SU-DHL-6 (cell line): ENCODE results near the gene AATF.

Source experiments
- H2AFZ ChIP-seq: fragments of 200-600 bp; sonication (generic); 2 replicates; pipeline ENCODE4 v1.6.1; 2014; ENCODE audit warnings: low read depth, mild to moderate bottlenecking, moderate library complexity, mixed read lengths, antibody characterized with exemption, low read length; ENCODE audit not compliant: severe bottlenecking
- H3F3A ChIP-seq: fragments of 200-600 bp; shearing (Covaris generic); 2 replicates; pipeline ENCODE4 v1.6.0; 2016; ENCODE audit warnings: antibody characterized with exemption, mild to moderate bottlenecking; ENCODE audit not compliant: insufficient read depth
- H3K27ac ChIP-seq: fragments of 200-600 bp; sonication (generic); 2 replicates; pipeline ENCODE4 v1.5.1; 2016; ENCODE audit warnings: low read depth, mild to moderate bottlenecking, low read length, moderate library complexity, mixed read lengths
- H3K27me3 ChIP-seq: fragments of 200-600 bp; sonication (generic), shearing (Covaris generic); 2 replicates; pipeline ENCODE4 v1.6.0; 2014; ENCODE audit warnings: mild to moderate bottlenecking, low read length
- H3K36me3 ChIP-seq: fragments of 200-600 bp; sonication (generic); 2 replicates; pipeline ENCODE4 v1.6.1; 2014; ENCODE audit warnings: mild to moderate bottlenecking, low read length, mixed read lengths
- H3K4me2 ChIP-seq: fragments of 300-600, 200-600 bp; shearing (Covaris generic), sonication (generic); 2 replicates; pipeline ENCODE4 v1.6.0; 2014; ENCODE audit warnings: low read length, low read depth, mild to moderate bottlenecking; ENCODE audit not compliant: poor library complexity, severe bottlenecking
- H3K4me3 ChIP-seq: fragments of 200-600 bp; sonication (generic); 2 replicates; pipeline ENCODE4 v1.5.1; 2014; ENCODE audit warnings: antibody characterized with exemption, low read length, mild to moderate bottlenecking, mixed read lengths; ENCODE audit not compliant: insufficient read depth, poor library complexity, severe bottlenecking
- H3K79me2 ChIP-seq: fragments of 200-600 bp; sonication (generic); 2 replicates; pipeline ENCODE4 v1.6.1; 2014; ENCODE audit warnings: mild to moderate bottlenecking, low read length, moderate library complexity; ENCODE audit not compliant: insufficient read depth
- H3K9ac ChIP-seq: fragments of 200-600 bp; sonication (generic); 2 replicates; pipeline ENCODE4 v1.7.0; 2014; ENCODE audit warnings: mild to moderate bottlenecking, low read length
- H3K9me2 ChIP-seq: fragments of 200-600 bp; sonication (generic); replicated peaks from 2 replicates; pipeline ENCODE4 v1.6.1; 2014; ENCODE audit warnings: low read length; ENCODE audit not compliant: insufficient read depth
- H3K9me3 ChIP-seq: fragments of 200-600 bp; sonication (generic); 2 replicates; pipeline ENCODE4 v1.6.1; 2014; ENCODE audit warnings: low read length, mixed read lengths; ENCODE audit not compliant: insufficient read depth
- H4K20me1 ChIP-seq: fragments of 200-600 bp; sonication (generic); 2 replicates; pipeline ENCODE4 v1.6.1; 2014; ENCODE audit warnings: low read depth, mild to moderate bottlenecking, antibody characterized with exemption, low read length, moderate library complexity, mixed read lengths
- CTCF ChIP-seq: fragments of 200-600 bp; sonication (generic); IDR thresholded peaks from one replicate; pipeline ENCODE4 v1.5.1; 2017; ENCODE audit warnings: antibody characterized with exemption, mild to moderate bottlenecking, low read length, moderate library complexity; ENCODE audit not compliant: insufficient read depth, poor library complexity, severe bottlenecking
- EZH2phosphoT487 ChIP-seq: fragments of 200-600 bp; sonication (generic), shearing (Covaris generic); conservative IDR thresholded peaks from 2 replicates; pipeline ENCODE4 v1.6.1; 2018; ENCODE audit warnings: mild to moderate bottlenecking, antibody characterized with exemption, low read length, moderate library complexity, mixed read lengths

The AATF gene

GRCh38 chr17:36939052-36939801 is 9.5 kb upstream of the AATF start:
- H3K27ac ChIP-seq, result no peak overlapping the region
- no peak overlapping the region for H2AFZ ChIP-seq
- H3K36me3 ChIP-seq, result no peaks in the 10 kb centered on the region
- H3K4me3 ChIP-seq, result no peak overlapping the region
- TF ChIP-seq CTCF (no peak), EZH2phosphoT487 (no peak)
- no peaks in the 10 kb centered on the region for H3K27me3 ChIP-seq
- no peaks in the 10 kb centered on the region for H4K20me1 ChIP-seq
- no peak overlapping the region for H3K4me2 ChIP-seq
- no peaks in the 10 kb centered on the region for H3K79me2 ChIP-seq
- no peaks in the 10 kb centered on the region for H3F3A ChIP-seq
- no peak overlapping the region for H3K9ac ChIP-seq
- H3K9me3 ChIP-seq, result no peaks in the 10 kb centered on the region
- no peaks in the 10 kb centered on the region for H3K9me2 ChIP-seq

DNA sequence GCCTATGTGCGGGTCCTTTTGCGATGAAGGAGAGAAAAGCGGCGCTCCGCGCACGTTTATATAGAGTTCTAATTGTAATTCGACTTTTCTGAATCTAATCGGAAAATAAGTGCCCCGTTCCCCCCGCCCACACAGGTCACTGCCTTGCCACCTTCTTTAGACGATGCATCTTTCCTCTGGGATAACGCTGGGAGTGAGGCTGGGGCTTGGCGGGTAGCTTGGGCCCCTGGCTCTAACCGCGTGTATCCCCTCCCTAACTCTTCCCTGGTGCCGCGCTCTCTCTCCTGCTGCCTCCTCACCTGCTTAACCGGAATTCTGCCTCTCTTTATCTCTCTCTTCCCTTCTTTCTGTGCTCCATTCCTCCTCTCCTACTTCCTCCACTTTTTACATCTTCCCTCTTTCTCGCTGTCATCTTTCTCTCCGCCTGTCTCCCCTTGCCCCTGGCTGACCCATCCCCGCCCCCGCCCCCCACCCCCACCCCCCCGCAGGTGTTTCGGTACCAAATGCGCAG is 8.9 kb upstream of the AATF start:
- H3K9me2 ChIP-seq, result no peaks in the 10 kb centered on the region
- H3K4me2 ChIP-seq, result no peak overlapping the region
- H3K27me3 ChIP-seq, result no peaks in the 10 kb centered on the region
- H2AFZ ChIP-seq, result no peak overlapping the region
- H3K36me3 ChIP-seq, result no peaks in the 10 kb centered on the region
- H3F3A ChIP-seq, result no peaks in the 10 kb centered on the region
- H3K79me2 ChIP-seq, result no peaks in the 10 kb centered on the region
- H3K9ac ChIP-seq, result no peak overlapping the region
- H3K9me3 ChIP-seq, result no peaks in the 10 kb centered on the region
- H3K4me3 ChIP-seq, result no peak overlapping the region
- no peak overlapping the region for H3K27ac ChIP-seq
- H4K20me1 ChIP-seq, result no peaks in the 10 kb centered on the region
- TF ChIP-seq EZH2phosphoT487 (no peak), CTCF (no peak)

DNA sequence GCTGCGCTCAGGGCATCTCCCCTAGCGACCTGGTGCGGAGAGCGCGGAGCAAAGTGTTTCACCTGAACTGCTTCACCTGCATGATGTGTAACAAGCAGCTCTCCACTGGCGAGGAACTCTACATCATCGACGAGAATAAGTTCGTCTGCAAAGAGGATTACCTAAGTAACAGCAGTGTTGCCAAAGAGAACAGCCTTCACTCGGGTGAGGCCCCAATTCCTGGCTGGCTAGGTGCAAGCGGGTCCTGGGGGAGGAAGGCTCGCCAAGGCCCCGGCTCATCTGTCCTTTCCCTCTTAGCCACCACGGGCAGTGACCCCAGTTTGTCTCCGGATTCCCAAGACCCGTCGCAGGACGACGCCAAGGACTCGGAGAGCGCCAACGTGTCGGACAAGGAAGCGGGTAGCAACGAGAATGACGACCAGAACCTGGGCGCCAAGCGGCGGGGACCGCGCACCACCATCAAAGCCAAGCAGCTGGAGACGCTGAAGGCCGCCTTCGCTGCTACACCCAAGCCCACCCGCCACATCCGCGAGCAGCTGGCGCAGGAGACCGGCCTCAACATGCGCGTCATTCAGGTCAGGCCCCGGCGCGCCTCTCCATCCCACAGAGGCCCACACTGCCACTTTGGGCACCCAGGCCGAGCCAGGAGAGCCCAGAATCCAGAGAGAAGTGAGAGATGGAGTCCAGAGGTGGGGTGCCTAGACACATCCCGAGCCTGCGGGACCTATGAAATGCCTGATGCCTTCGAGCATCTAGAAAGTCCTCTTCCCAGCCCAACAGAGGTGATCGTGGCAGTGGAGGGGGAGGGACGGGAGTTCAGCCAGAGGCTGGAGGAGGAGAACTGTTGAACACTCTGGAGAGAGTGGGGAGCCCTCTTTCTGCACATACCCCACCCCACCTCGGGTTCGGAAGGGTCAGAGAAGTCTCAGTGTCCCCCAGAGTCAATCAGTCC is 8.2 kb upstream of the AATF start:
- Histone ChIP-seq H3F3A (no peaks in the 10 kb centered on the region), H3K9me3 (no peaks in the 10 kb centered on the region), H3K9ac (no peak overlapping the region), H3K9me2 (no peaks in the 10 kb centered on the region), H3K4me3 (no peak overlapping the region), H3K36me3 (no peaks in the 10 kb centered on the region), H4K20me1 (no peaks in the 10 kb centered on the region), H3K27me3 (no peaks in the 10 kb centered on the region), H3K27ac (no peak overlapping the region), H2AFZ (no peak overlapping the region), H3K79me2 (no peaks in the 10 kb centered on the region), H3K4me2 (no peak overlapping the region)
- TF ChIP-seq CTCF (no peak), EZH2phosphoT487 (no peak)
